Astrocyte (in vitro differentiated cells and primary cell): ENCODE data around the gene ZNF385C. TPM values are rescaled to one million over a fixed set of nuclear protein-coding genes. Genes with fewer than 3 reads are reported as not detected.

Experiments used
- DNase-seq: peaks from one replicate; pipeline ENCODE4 v3.0.0-alpha.2; 2010; ENCODE audit warnings: low read depth
- FAIRE-seq: peaks from 2 replicates; lab custom pipeline; 2011; peaks lifted over from hg19 to GRCh38; lab: Jason Lieb, UNC
- H2AFZ ChIP-seq: 2 replicates; pipeline ENCODE4 v1.6.0; 2012; ENCODE audit warnings: low read depth, low read length, inconsistent platforms
- H3K27ac ChIP-seq: 2 replicates; pipeline ENCODE4 v1.5.1; 2011; ENCODE audit warnings: low read depth, low read length, inconsistent platforms
- H3K27me3 ChIP-seq: 2 replicates; pipeline ENCODE4 v1.6.0; 2011; ENCODE audit warnings: low read length, inconsistent platforms; ENCODE audit not compliant: insufficient read depth
- H3K36me3 ChIP-seq: 2 replicates; pipeline ENCODE4 v1.5.1; 2011; ENCODE audit warnings: low read length, inconsistent platforms; ENCODE audit not compliant: insufficient read depth
- H3K4me1 ChIP-seq: 2 replicates; pipeline ENCODE4 v1.5.1; 2011; ENCODE audit warnings: low read length, inconsistent platforms; ENCODE audit not compliant: insufficient read depth
- H3K4me2 ChIP-seq: 2 replicates; pipeline ENCODE4 v1.6.0; 2012; ENCODE audit warnings: low read length, inconsistent platforms
- H3K4me3 ChIP-seq: 2 replicates; pipeline ENCODE4 v1.5.1; 2011; ENCODE audit warnings: low read depth, mild to moderate bottlenecking, low read length, inconsistent platforms; ENCODE audit not compliant: insufficient read depth
- H3K79me2 ChIP-seq: 2 replicates; pipeline ENCODE4 v1.6.0; 2012; ENCODE audit warnings: mild to moderate bottlenecking, low read length, inconsistent platforms; ENCODE audit not compliant: insufficient read depth
- H3K9ac ChIP-seq: 2 replicates; pipeline ENCODE4 v1.6.0; 2012; ENCODE audit warnings: mild to moderate bottlenecking, low read length, inconsistent platforms
- H3K9me3 ChIP-seq: 2 replicates; pipeline ENCODE4 v1.5.1; 2012; ENCODE audit warnings: low read depth, mild to moderate bottlenecking, low read length, inconsistent platforms; ENCODE audit not compliant: insufficient read depth
- H4K20me1 ChIP-seq: 2 replicates; pipeline ENCODE4 v1.6.0; 2012; ENCODE audit warnings: low read length, inconsistent platforms; ENCODE audit not compliant: insufficient read depth
- H3K27ac Mint-ChIP-seq: one replicate; pipeline ENCODE4 v1.8.0; 2021; ENCODE audit warnings: mild to moderate bottlenecking, mixed read lengths; ENCODE audit not compliant: unreplicated experiment
- H3K27me3 Mint-ChIP-seq: one replicate; pipeline ENCODE4 v1.8.0; 2021; ENCODE audit warnings: low read depth, mixed read lengths; ENCODE audit not compliant: unreplicated experiment
- H3K36me3 Mint-ChIP-seq: one replicate; pipeline ENCODE4 v1.8.0; 2021; ENCODE audit warnings: low read depth, mixed read lengths; ENCODE audit not compliant: unreplicated experiment
- H3K4me1 Mint-ChIP-seq: one replicate; pipeline ENCODE4 v1.8.0; 2021; ENCODE audit warnings: low read depth, mixed read lengths; ENCODE audit not compliant: unreplicated experiment
- H3K4me3 Mint-ChIP-seq: one replicate; pipeline ENCODE4 v1.8.0; 2021; ENCODE audit warnings: mild to moderate bottlenecking, moderate library complexity, mixed read lengths; ENCODE audit not compliant: unreplicated experiment
- H3K9me3 Mint-ChIP-seq: one replicate; pipeline ENCODE4 v1.8.0; 2021; ENCODE audit warnings: mild to moderate bottlenecking, mixed read lengths; ENCODE audit not compliant: unreplicated experiment
- EZH2 ChIP-seq: IDR thresholded peaks from 2 replicates; pipeline ENCODE4 v1.6.1; 2012; ENCODE audit warnings: mild to moderate bottlenecking, low read length, inconsistent platforms; ENCODE audit not compliant: insufficient read depth
- total RNA-seq: library from RNA; stranded (reverse); gene quantifications from 2 replicates; pipeline ENCODE4 v1.2.1, GENCODE V29; 2021
- TF ChIP-seq, protein P1 (sequence below): IDR thresholded peaks from 2 replicates; pipeline ENCODE4 v1.5.1; 2011; ENCODE audit warnings: low read depth, mild to moderate bottlenecking, inconsistent platforms, low read length, moderate library complexity; ENCODE audit not compliant: insufficient read depth

The ZNF385C gene
- total RNA-seq, 1 donor from 2014 or later: 0.39 TPM

DNA sequence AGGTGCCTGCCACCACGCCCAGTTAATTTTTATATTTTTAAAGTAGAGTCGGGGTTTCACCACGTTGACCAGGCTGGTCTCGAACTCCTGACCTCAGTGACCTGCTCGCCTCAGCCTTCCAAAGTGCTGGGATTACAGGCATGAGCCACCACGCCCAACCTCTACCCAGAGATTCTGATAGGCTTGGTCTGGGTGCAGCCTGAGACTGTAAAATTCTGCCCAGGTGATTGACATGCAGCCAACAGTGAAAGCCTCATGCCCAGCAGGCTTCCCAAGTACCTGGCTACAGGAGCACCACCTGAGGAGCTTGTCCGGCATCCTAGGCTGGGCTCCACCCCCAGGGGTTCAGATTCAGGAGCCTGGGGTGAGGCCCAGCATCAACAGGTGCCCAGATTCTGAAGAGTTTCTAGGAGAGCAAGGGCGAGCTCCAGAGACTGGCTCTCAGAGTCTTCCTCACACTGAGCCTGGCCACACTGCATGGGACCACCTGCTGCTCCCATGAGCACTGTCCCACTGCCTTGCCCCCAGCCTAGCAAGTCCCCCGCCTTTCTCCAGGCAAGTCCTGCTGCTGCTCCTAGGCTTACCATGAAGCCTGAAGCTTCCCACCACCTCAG, 16.6 kb downstream of the ZNF385C start:
- H3K9me3 Mint-ChIP-seq: no peaks in the 10 kb centered on the region
- TF ChIP-seq EZH2: no peak
- TF ChIP-seq, protein P1, sequence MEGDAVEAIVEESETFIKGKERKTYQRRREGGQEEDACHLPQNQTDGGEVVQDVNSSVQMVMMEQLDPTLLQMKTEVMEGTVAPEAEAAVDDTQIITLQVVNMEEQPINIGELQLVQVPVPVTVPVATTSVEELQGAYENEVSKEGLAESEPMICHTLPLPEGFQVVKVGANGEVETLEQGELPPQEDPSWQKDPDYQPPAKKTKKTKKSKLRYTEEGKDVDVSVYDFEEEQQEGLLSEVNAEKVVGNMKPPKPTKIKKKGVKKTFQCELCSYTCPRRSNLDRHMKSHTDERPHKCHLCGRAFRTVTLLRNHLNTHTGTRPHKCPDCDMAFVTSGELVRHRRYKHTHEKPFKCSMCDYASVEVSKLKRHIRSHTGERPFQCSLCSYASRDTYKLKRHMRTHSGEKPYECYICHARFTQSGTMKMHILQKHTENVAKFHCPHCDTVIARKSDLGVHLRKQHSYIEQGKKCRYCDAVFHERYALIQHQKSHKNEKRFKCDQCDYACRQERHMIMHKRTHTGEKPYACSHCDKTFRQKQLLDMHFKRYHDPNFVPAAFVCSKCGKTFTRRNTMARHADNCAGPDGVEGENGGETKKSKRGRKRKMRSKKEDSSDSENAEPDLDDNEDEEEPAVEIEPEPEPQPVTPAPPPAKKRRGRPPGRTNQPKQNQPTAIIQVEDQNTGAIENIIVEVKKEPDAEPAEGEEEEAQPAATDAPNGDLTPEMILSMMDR: no peak
- H2AFZ ChIP-seq: no peak overlapping the region
- H3K27me3 ChIP-seq: peaks cover 4% of the 10 kb centered on the region
- no peak overlapping the region for H3K4me3 Mint-ChIP-seq
- H3K4me2 ChIP-seq: no peak overlapping the region
- no peak overlapping the region for H3K9ac ChIP-seq
- H4K20me1 ChIP-seq: no peaks in the 10 kb centered on the region
- no peak overlapping the region for H3K4me3 ChIP-seq
- no peaks in the 10 kb centered on the region for H3K4me1 Mint-ChIP-seq
- no peaks in the 10 kb centered on the region for H3K36me3 Mint-ChIP-seq
- H3K27ac Mint-ChIP-seq: no peak overlapping the region
- FAIRE-seq (no peak), DNase-seq (no peak)
- H3K79me2 ChIP-seq: no peaks in the 10 kb centered on the region
- peaks cover 19% of the 10 kb centered on the region for H3K27me3 Mint-ChIP-seq
- no peaks in the 10 kb centered on the region for H3K4me1 ChIP-seq
- H3K27ac ChIP-seq: no peak overlapping the region
- H3K36me3 ChIP-seq: no peaks in the 10 kb centered on the region
- H3K9me3 ChIP-seq: no peaks in the 10 kb centered on the region

DNA sequence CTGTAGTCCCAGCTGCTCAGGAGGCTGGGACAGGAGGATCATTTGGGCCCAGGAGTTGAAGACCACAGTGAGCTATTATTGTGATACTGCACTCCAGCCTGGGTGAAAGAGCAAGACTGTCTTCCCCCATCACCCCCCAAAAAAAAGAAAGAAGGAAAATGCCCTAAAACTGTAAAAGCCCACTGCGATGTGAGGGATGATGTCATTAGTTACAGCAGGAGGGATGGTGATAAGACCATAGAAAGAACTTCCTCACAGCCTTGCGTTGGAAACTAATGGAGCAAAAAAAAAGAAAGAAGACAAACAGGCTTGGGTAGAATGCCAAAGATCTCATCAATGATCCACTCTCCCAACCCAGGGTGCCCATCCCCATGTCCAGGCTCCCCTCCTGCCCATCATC, 18.7 kb downstream of the ZNF385C start:
- H3K36me3 ChIP-seq: no peaks in the 10 kb centered on the region

DNA sequence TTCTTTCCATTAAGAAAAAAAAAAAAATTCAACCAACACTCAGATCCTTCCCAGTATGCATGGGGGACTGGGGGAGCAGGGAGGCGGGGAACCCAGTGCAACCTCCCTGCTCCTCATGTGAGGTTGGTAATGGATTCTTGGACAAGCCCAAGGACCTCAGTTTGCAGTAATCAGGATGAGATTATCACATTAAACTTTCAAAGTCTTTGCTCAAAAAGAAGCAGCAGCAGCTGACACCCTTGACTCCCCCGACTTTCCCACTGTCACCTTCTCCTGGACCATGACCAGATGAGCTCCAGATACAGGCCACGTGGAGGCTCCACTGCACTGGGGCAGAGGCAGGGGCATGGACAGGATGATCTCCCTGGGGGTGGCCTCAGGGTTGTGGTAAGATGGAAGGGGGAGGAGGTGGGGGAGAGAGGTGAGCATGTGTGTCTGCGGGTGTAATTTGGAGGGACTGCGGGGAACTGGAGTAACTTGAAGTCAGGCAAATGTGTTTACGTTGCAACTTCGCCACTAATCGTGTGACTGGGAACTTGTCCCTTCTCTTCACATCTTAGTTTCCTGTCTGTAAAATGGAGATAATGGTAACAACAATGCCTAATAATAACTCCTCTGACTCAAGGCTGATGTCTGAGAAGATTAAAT, 19.8 kb downstream of the ZNF385C start:
- Mint-ChIP-seq H3K4me3 (no peak overlapping the region), H3K36me3 (no peaks in the 10 kb centered on the region), H3K27me3 (peaks cover 34% of the 10 kb centered on the region), H3K9me3 (no peaks in the 10 kb centered on the region), H3K4me1 (no peaks in the 10 kb centered on the region), H3K27ac (no peak overlapping the region)
- no peak for TF ChIP-seq EZH2
- TF ChIP-seq, protein P1: no peak
- H3K79me2 ChIP-seq: no peaks in the 10 kb centered on the region
- H3K4me1 ChIP-seq: no peaks in the 10 kb centered on the region
- FAIRE-seq (no peak), DNase-seq (no peak)
- no peak overlapping the region for H3K27ac ChIP-seq
- peaks cover 4% of the 10 kb centered on the region for H3K27me3 ChIP-seq
- H3K9me3 ChIP-seq: no peaks in the 10 kb centered on the region
- no peaks in the 10 kb centered on the region for H3K36me3 ChIP-seq
- H3K4me2 ChIP-seq: no peak overlapping the region
- H3K9ac ChIP-seq: no peak overlapping the region
- H3K4me3 ChIP-seq: no peak overlapping the region
- no peaks in the 10 kb centered on the region for H4K20me1 ChIP-seq
- H2AFZ ChIP-seq: no peak overlapping the region

More for the DNA sequence above, 18.7 kb downstream of the ZNF385C start:
- Histone ChIP-seq H3K9me3 (no peaks in the 10 kb centered on the region), H3K4me1 (no peaks in the 10 kb centered on the region), H3K4me3 (no peak overlapping the region), H3K27me3 (peaks cover 4% of the 10 kb centered on the region), H3K79me2 (no peaks in the 10 kb centered on the region), H4K20me1 (no peaks in the 10 kb centered on the region), H3K9ac (no peak overlapping the region), H3K4me2 (no peak overlapping the region), H2AFZ (no peak overlapping the region), H3K27ac (no peak overlapping the region)
- Mint-ChIP-seq H3K9me3 (no peaks in the 10 kb centered on the region), H3K36me3 (no peaks in the 10 kb centered on the region), H3K4me3 (no peak overlapping the region), H3K27me3 (peaks cover 26% of the 10 kb centered on the region), H3K4me1 (no peaks in the 10 kb centered on the region), H3K27ac (no peak overlapping the region)
- FAIRE-seq (no peak), DNase-seq (no peak)
- TF ChIP-seq EZH2: no peak
